Stomach smooth muscle (tissue), 2 donors: ENCODE results near the gene GNAT1.
A peak's percentile ranks its signal among the peaks of the same experiment; 100 is the strongest.

ENCODE experiments used
- H3K27ac ChIP-seq: one replicate; pipeline ENCODE4 v1.7.0; 2013; ENCODE audit warnings: mild to moderate bottlenecking, low read length, inconsistent platforms
- H3K27me3 ChIP-seq, 2 donors: one replicate each; pipeline ENCODE4 v1.7.0; 2013; ENCODE audit warnings: low read length in 2 of 2; ENCODE audit not compliant: insufficient read depth in 2 of 2, control insufficient read depth in 1 of 2
- H3K36me3 ChIP-seq, 2 donors: one replicate each; pipeline ENCODE4 v1.7.0; 2013; ENCODE audit warnings: low read length in 2 of 2; ENCODE audit not compliant: control insufficient read depth in 2 of 2, insufficient read depth in 2 of 2
- H3K4me1 ChIP-seq: one replicate; pipeline ENCODE4 v1.7.0; 2013; ENCODE audit warnings: low read length; ENCODE audit not compliant: control insufficient read depth, insufficient read depth
- H3K4me3 ChIP-seq, 2 donors: one replicate each; pipeline ENCODE4 v1.7.0; 2013; ENCODE audit warnings: low read length in 2 of 2
- H3K9ac ChIP-seq, 2 donors: one replicate each; pipeline ENCODE4 v1.7.0; 2013; ENCODE audit warnings: low read length in 2 of 2, mild to moderate bottlenecking in 1 of 2
- H3K9me3 ChIP-seq, 2 donors: one replicate each; pipeline ENCODE4 v1.7.0; 2013; ENCODE audit warnings: low read length in 2 of 2; ENCODE audit not compliant: control insufficient read depth in 2 of 2
- donor health status: healthy.
- donor health status: Pancreatic carcinoma.

Gene GNAT1

GRCh38 chr3:50190936-50191660 is at the start of gene GNAT1:
TSS of gene GNAT1 (plus strand) at chr3:50191610. CDS start at chr3:50191726, 116 bp downstream.
- Histone ChIP-seq H3K9ac (no peak within 1 kb of the TSS), H3K36me3 (no peaks in the 10 kb centered on the region), H3K27ac (no peak within 1 kb of the TSS)

GRCh38 chr3:50146316-50146901 is 45.0 kb upstream of the GNAT1 start:
- Histone ChIP-seq H3K9me3 (no peaks in the 10 kb centered on the region), H3K27me3 (no peaks in the 10 kb centered on the region), H3K36me3 (no peaks in the 10 kb centered on the region), H3K9ac (no peak overlapping the region), H3K4me3 (no peak overlapping the region), H3K27ac (no peak overlapping the region), H3K4me1 (no peaks in the 10 kb centered on the region)

More at GRCh38 chr3:50190936-50191660, at the start of gene GNAT1:
- Histone ChIP-seq H3K4me1 (peaks cover 26% of the 10 kb centered on the region), H3K27me3 (peaks cover 23 to 31% of the 10 kb centered on the region in 2 donors), H3K4me3 (no peak within 1 kb of the TSS), H3K9me3 (no peaks in the 10 kb centered on the region)

GRCh38 chr3:50147016-50147415 is 44.4 kb upstream of the GNAT1 start:
- Histone ChIP-seq H3K4me3 (no peak overlapping the region), H3K27me3 (no peaks in the 10 kb centered on the region), H3K27ac (no peak overlapping the region), H3K36me3 (no peaks in the 10 kb centered on the region), H3K9ac (no peak overlapping the region), H3K4me1 (no peaks in the 10 kb centered on the region), H3K9me3 (no peaks in the 10 kb centered on the region)

GRCh38 chr3:50147447-50147846 is 44.0 kb upstream of the GNAT1 start:
- Histone ChIP-seq H3K9me3 (no peaks in the 10 kb centered on the region), H3K27me3 (no peaks in the 10 kb centered on the region), H3K4me3 (no peak overlapping the region), H3K4me1 (no peaks in the 10 kb centered on the region), H3K9ac (no peak overlapping the region), H3K36me3 (no peaks in the 10 kb centered on the region), H3K27ac (no peak overlapping the region)

GRCh38 chr3:50147861-50148260 is 43.5 kb upstream of the GNAT1 start:
- Histone ChIP-seq H3K27ac (no peak overlapping the region), H3K9me3 (no peaks in the 10 kb centered on the region), H3K4me3 (no peak overlapping the region), H3K4me1 (no peaks in the 10 kb centered on the region), H3K36me3 (no peaks in the 10 kb centered on the region), H3K27me3 (no peaks in the 10 kb centered on the region), H3K9ac (no peak overlapping the region)

- Histone ChIP-seq H3K27me3 (no peaks in the 10 kb centered on the region), H3K27ac (no peak overlapping the region), H3K4me3 (no peak overlapping the region), H3K9me3 (no peaks in the 10 kb centered on the region), H3K4me1 (peaks cover 6% of the 10 kb centered on the region), H3K9ac (no peak overlapping the region), H3K36me3 (no peaks in the 10 kb centered on the region)
These were observed 41.0 kb upstream of the GNAT1 start for GRCh38 chr3:50150404-50150750.

GRCh38 chr3:50150863-50151686 is 40.3 kb upstream of the GNAT1 start:
- Histone ChIP-seq H3K27ac (no peak overlapping the region), H3K4me1 (peaks cover 13% of the 10 kb centered on the region), H3K4me3 (no peak overlapping the region)

GRCh38 chr3:50151728-50152127 is 39.7 kb upstream of the GNAT1 start:
- no peak overlapping the region for H3K4me3 ChIP-seq
- no peaks in the 10 kb centered on the region for H3K36me3 ChIP-seq
- H3K27ac ChIP-seq = no peak overlapping the region
- H3K9me3 ChIP-seq = no peaks in the 10 kb centered on the region
- H3K4me1 ChIP-seq = peaks cover 19% of the 10 kb centered on the region
- no peak overlapping the region for H3K9ac ChIP-seq
- peaks cover 0 to 5% of the 10 kb centered on the region in 2 donors for H3K27me3 ChIP-seq

More at GRCh38 chr3:50150863-50151686, 40.3 kb upstream of the GNAT1 start:
- H3K9me3 ChIP-seq = no peaks in the 10 kb centered on the region
- H3K9ac ChIP-seq = no peak overlapping the region
- H3K36me3 ChIP-seq = no peaks in the 10 kb centered on the region
- H3K27me3 ChIP-seq = peaks cover 0 to 5% of the 10 kb centered on the region in 2 donors

- Histone ChIP-seq H3K4me1 (peaks cover 35% of the 10 kb centered on the region), H3K9ac (no peak overlapping the region), H3K4me3 (peak overlapping the region; percentile 46 to 66), H3K27me3 (peaks cover 0 to 5% of the 10 kb centered on the region in 2 donors), H3K27ac (no peak overlapping the region), H3K36me3 (no peaks in the 10 kb centered on the region), H3K9me3 (no peaks in the 10 kb centered on the region)
These were observed 37.5 kb upstream of the GNAT1 start for GRCh38 chr3:50153782-50154475.

GRCh38 chr3:50154476-50154839 is 37.0 kb upstream of the GNAT1 start:
- peaks cover 37% of the 10 kb centered on the region for H3K4me1 ChIP-seq
- peaks cover 0 to 5% of the 10 kb centered on the region in 2 donors for H3K27me3 ChIP-seq
- H3K9me3 ChIP-seq = no peaks in the 10 kb centered on the region
- peak overlapping the region; percentile 46 to 66 for H3K4me3 ChIP-seq
- H3K27ac ChIP-seq = no peak overlapping the region
- no peak overlapping the region for H3K9ac ChIP-seq
- no peaks in the 10 kb centered on the region for H3K36me3 ChIP-seq
